ENCODE results near the gene SNX9. TPM values are rescaled to one million over a fixed set of nuclear protein-coding genes. Genes with fewer than 3 reads are reported as not detected.

Gene SNX9
- total RNA-seq, 4 donors from 2014 or later, result 13.7 to 57.2 (median 50.7) TPM

- H3K27ac ChIP-seq, result no peak overlapping the region
These were observed 98.8 kb downstream of the SNX9 start for GRCh38 chr6:157921685-157922367.

DNA sequence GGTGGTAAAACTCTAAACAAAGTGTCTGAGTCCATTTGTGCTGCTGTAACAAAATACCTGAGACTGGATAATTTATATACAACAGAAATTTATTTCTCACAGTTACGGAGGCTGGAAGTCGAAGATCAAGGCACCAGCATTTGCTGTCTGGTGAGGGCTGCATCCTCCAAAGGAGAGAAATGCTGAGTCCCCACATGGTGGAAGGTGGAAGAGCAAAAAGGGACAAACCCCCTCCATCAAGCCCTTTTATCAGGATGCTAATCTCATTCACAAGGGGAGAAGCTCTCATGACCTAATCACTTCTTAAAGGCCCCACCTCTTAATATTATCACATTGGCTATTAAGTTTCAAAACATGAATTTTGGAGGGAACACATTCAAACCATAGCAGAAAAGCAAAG is 102.7 kb downstream of the SNX9 start:
- intact Hi-C loops (cut with DNase I; ENCODE audit: low total_unique reads), result no loop called here
- no peaks in the 10 kb centered on the region for H3K4me1 ChIP-seq
- no peak for TF ChIP-seq CTCF (IDR thresholded peaks at IDR 0.05)
- TF ChIP-seq POLR2AphosphoS5 (IDR thresholded peaks at IDR 0.05), result no peak
- no peak for TF ChIP-seq POLR2A (IDR thresholded peaks at IDR 0.05)
- TF ChIP-seq EP300 (IDR thresholded peaks at IDR 0.05; ENCODE audit: low read depth), result no peak
- WGBS, 2 donors (ENCODE audit: low coverage in 1 of 2), result 94 to 100% methylated on average over 2 of the region's 2 CpGs
- H3K27ac ChIP-seq, result no peak overlapping the region
- H3K4me3 ChIP-seq, result no peak overlapping the region
- no peaks in the 10 kb centered on the region for H3K27me3 ChIP-seq
- DNase-seq, result no peak
- peaks cover 0 to 56% (median 14%) of the 10 kb centered on the region in 4 donors for H3K36me3 ChIP-seq
- in situ Hi-C loops (cut with MboI; ENCODE audit: low pct_ligation_motif_present in 1 of 4, low pct_unique_long_range_greater_than_20kb in 1 of 4, low sequenced_read_pairs in 3 of 4), result no loop called here
- no peaks in the 10 kb centered on the region for H3K9me3 ChIP-seq

More at GRCh38 chr6:157921685-157922367, 98.8 kb downstream of the SNX9 start:
- Histone ChIP-seq H3K9me3 (no peaks in the 10 kb centered on the region), H3K4me1 (no peaks in the 10 kb centered on the region), H3K4me3 (no peak overlapping the region), H3K36me3 (peaks cover 0 to 60% (median 20%) of the 10 kb centered on the region in 4 donors), H3K27me3 (no peaks in the 10 kb centered on the region)
- 83 to 86% methylated on average over 2 to 4 of the region's 4 CpGs for WGBS, 2 donors (ENCODE audit: low coverage in 1 of 2)
- in situ Hi-C loops (cut with MboI; ENCODE audit: low pct_ligation_motif_present in 1 of 4, low pct_unique_long_range_greater_than_20kb in 1 of 4, low sequenced_read_pairs in 3 of 4) (no loop called here), intact Hi-C loops (cut with DNase I; ENCODE audit: low total_unique reads) (no loop called here)
- TF ChIP-seq POLR2A (IDR thresholded peaks at IDR 0.05), result no peak
- no peak for DNase-seq

- TF ChIP-seq CTCF (IDR thresholded peaks at IDR 0.05), result no peak
- TF ChIP-seq POLR2A (IDR thresholded peaks at IDR 0.05), result no peak
- no peak for TF ChIP-seq EP300 (IDR thresholded peaks at IDR 0.05; ENCODE audit: low read depth)
- no peak for TF ChIP-seq POLR2AphosphoS5 (IDR thresholded peaks at IDR 0.05)
- no peaks in the 10 kb centered on the region for H3K27me3 ChIP-seq
- in situ Hi-C loops (cut with MboI; ENCODE audit: low pct_ligation_motif_present in 1 of 4, low pct_unique_long_range_greater_than_20kb in 1 of 4, low sequenced_read_pairs in 3 of 4), result no loop called here
- H3K36me3 ChIP-seq, result peaks cover 0 to 62% (median 15%) of the 10 kb centered on the region in 4 donors
- H3K9me3 ChIP-seq, result no peaks in the 10 kb centered on the region
- intact Hi-C loops (cut with DNase I; ENCODE audit: low total_unique reads), result no loop called here
- no peaks in the 10 kb centered on the region for H3K4me1 ChIP-seq
- DNase-seq, result no peak
- 97% methylated on average over 7 of the region's 7 CpGs for WGBS, 2 donors (ENCODE audit: low coverage in 1 of 2)
- H3K4me3 ChIP-seq, result no peak overlapping the region
- H3K27ac ChIP-seq, result no peak overlapping the region
These were observed 104.0 kb downstream of the SNX9 start for GRCh38 chr6:157927011-157927410.

DNA sequence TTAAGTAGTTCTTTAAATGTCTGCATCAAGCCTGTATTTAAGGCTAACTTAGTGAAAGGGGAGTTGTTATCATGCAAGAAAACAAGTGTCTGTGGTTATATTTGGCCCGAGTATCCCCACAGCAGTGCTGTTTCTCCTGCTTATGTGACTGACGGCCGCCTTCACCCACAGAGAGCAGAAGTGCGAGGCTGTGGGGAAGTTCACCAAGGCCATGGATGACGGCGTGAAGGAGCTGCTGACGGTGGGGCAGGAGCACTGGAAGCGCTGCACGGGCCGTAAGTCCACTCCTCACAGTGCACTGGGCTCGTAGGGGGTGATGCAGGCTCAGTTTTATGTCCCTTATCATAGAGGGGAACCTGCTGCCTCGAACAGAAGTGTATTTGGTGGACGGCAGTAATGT is 105.4 kb downstream of the SNX9 start:
- in situ Hi-C loops (cut with MboI; ENCODE audit: low pct_ligation_motif_present in 1 of 4, low pct_unique_long_range_greater_than_20kb in 1 of 4, low sequenced_read_pairs in 3 of 4), result no loop called here
- Histone ChIP-seq H3K4me3 (no peak overlapping the region), H3K27ac (no peak overlapping the region), H3K9me3 (no peaks in the 10 kb centered on the region), H3K36me3 (peaks cover 0 to 65% (median 17%) of the 10 kb centered on the region in 4 donors), H3K4me1 (no peaks in the 10 kb centered on the region), H3K27me3 (no peaks in the 10 kb centered on the region)
- TF ChIP-seq EP300 (IDR thresholded peaks at IDR 0.05; ENCODE audit: low read depth) (no peak), POLR2A (IDR thresholded peaks at IDR 0.05) (no peak), CTCF (IDR thresholded peaks at IDR 0.05) (no peak), POLR2AphosphoS5 (IDR thresholded peaks at IDR 0.05) (no peak)
- WGBS, 2 donors (ENCODE audit: low coverage in 1 of 2), result 85 to 92% methylated on average over 3 to 13 of the region's 13 CpGs
- no peak for DNase-seq
- intact Hi-C loops (cut with DNase I; ENCODE audit: low total_unique reads), result no loop called here

DNA sequence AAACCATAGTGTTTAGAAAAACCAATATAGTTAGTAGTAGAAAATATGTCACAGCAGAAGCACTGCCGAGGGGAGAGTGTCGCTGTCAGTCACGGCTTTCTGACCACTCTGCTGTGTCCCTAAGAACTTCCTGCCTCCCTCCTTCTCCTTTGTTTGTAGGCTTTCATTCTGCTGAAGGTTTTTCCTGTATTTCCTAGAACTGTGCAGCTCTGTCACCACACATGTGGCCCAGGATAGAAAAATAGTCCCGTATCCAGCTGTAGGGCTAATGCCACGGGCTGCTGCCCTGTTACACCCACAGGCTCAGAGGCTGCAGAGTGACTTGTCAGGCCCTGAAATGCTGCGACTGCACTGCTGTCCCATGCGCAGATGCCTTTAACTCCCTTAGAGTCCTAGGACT is 106.0 kb downstream of the SNX9 start:
- in situ Hi-C loops (cut with MboI; ENCODE audit: low pct_ligation_motif_present in 1 of 4, low pct_unique_long_range_greater_than_20kb in 1 of 4, low sequenced_read_pairs in 3 of 4) (no loop called here), intact Hi-C loops (cut with DNase I; ENCODE audit: low total_unique reads) (no loop called here)
- TF ChIP-seq POLR2AphosphoS5 (IDR thresholded peaks at IDR 0.05) (no peak), EP300 (IDR thresholded peaks at IDR 0.05; ENCODE audit: low read depth) (no peak), POLR2A (IDR thresholded peaks at IDR 0.05) (no peak), CTCF (IDR thresholded peaks at IDR 0.05) (no peak)
- DNase-seq, result no peak
- no peaks in the 10 kb centered on the region for H3K27me3 ChIP-seq
- no peak overlapping the region for H3K27ac ChIP-seq
- H3K4me3 ChIP-seq, result no peak overlapping the region
- H3K4me1 ChIP-seq, result no peaks in the 10 kb centered on the region
- peaks cover 0 to 68% (median 18%) of the 10 kb centered on the region in 4 donors for H3K36me3 ChIP-seq
- no peaks in the 10 kb centered on the region for H3K9me3 ChIP-seq
- WGBS, 2 donors (ENCODE audit: low coverage in 1 of 2), result 92 to 97% methylated on average over 6 to 7 of the region's 7 CpGs

All from transverse colon (tissue), 4 donors.